Endodermal cell (in vitro differentiated cells): ENCODE measurements around the gene GLIS1. TPM values are rescaled to one million over a fixed set of nuclear protein-coding genes. Genes with fewer than 3 reads are reported as not detected.
A peak's percentile ranks its signal among the peaks of the same experiment; 100 is the strongest.

Experiments used
- DNase-seq: peaks from one replicate; pipeline ENCODE4 v3.0.0-alpha.2; 2017
- H3K27ac ChIP-seq: 2 replicates; pipeline ENCODE4 v1.5.1; 2013; ENCODE audit warnings: mild to moderate bottlenecking, low read depth, low read length, moderate library complexity
- H3K27me3 ChIP-seq: 2 replicates; pipeline ENCODE4 v1.6.1; 2013; ENCODE audit warnings: mild to moderate bottlenecking, low read length, moderate library complexity; ENCODE audit not compliant: insufficient read depth, control insufficient read depth, poor library complexity, severe bottlenecking
- H3K36me3 ChIP-seq: 2 replicates; pipeline ENCODE4 v1.7.0; 2013; ENCODE audit warnings: mild to moderate bottlenecking, low read length, moderate library complexity; ENCODE audit not compliant: control insufficient read depth, insufficient read depth
- H3K4me1 ChIP-seq: one replicate; pipeline ENCODE4 v1.7.0; 2013; ENCODE audit warnings: low read length; ENCODE audit not compliant: control insufficient read depth, insufficient read depth
- H3K4me3 ChIP-seq: 2 replicates; pipeline ENCODE4 v1.5.1; 2013; ENCODE audit warnings: mild to moderate bottlenecking, low read length, moderate library complexity
- H3K9ac ChIP-seq: 2 replicates; pipeline ENCODE4 v1.6.1; 2013; ENCODE audit warnings: mild to moderate bottlenecking, low read length, moderate library complexity; ENCODE audit not compliant: poor library complexity, severe bottlenecking; ENCODE audit errors: extremely low read depth
- H3K9me3 ChIP-seq: 2 replicates; pipeline ENCODE4 v1.6.1; 2013; ENCODE audit warnings: mild to moderate bottlenecking, low read length, moderate library complexity; ENCODE audit not compliant: control insufficient read depth
- H3K27ac Mint-ChIP-seq: 2 replicates; pipeline ENCODE4 v1.8.0; 2020; ENCODE audit warnings: mixed read lengths
- H3K27me3 Mint-ChIP-seq: 2 replicates; pipeline ENCODE4 v1.8.0; 2021; ENCODE audit warnings: mild to moderate bottlenecking, mixed read lengths; ENCODE audit not compliant: insufficient read depth
- H3K36me3 Mint-ChIP-seq: 2 replicates; pipeline ENCODE4 v1.8.0; 2020; ENCODE audit warnings: low read depth, mixed read lengths
- H3K4me1 Mint-ChIP-seq: 2 replicates; pipeline ENCODE4 v1.8.0; 2020; ENCODE audit warnings: mixed read lengths
- H3K4me3 Mint-ChIP-seq: 2 replicates; pipeline ENCODE4 v1.8.0; 2020; ENCODE audit warnings: mild to moderate bottlenecking, moderate library complexity, mixed read lengths
- H3K9me3 Mint-ChIP-seq: 2 replicates; pipeline ENCODE4 v1.8.0; 2020; ENCODE audit warnings: mild to moderate bottlenecking, mixed read lengths
- CTCF ChIP-seq: fragments of 200-600 bp; sonication (generic); conservative IDR thresholded peaks from 2 replicates; pipeline ENCODE4 v1.5.0; 2021; ENCODE audit warnings: antibody characterized with exemption, mild to moderate bottlenecking
- WGBS, 2 experiments: methylation state at CpG; one replicate each; pipeline versions ENCODE4 v1.1.5 to v1.1.7; 2013; ENCODE audit warnings: missing lambda C conversion rate in 2 of 2, mixed read lengths in 1 of 2; ENCODE audit not compliant: insufficient coverage in 1 of 2, insufficient read length in 1 of 2; 5-methylcytosine and 5-hydroxymethylcytosine counted together
- total RNA-seq, 2 donors: library from RNA; stranded (reverse); fragmentation: NEBNext Ultra II Directional in 1 of 2; extraction: Animal tissue kit (Norgen Biotek cat#: 25700) in 1 of 2; gene quantifications; 2 replicates in 1 of 2; 3 replicates in 1 of 2; pipeline ENCODE4 v1.2.1, GENCODE V29; 2021

GLIS1 gene
- total RNA-seq, 2 donors from 2014 or later: 2.1 to 3.9 TPM

- no peaks in the 10 kb centered on the region for H3K9me3 Mint-ChIP-seq
- H3K27ac Mint-ChIP-seq: peak overlapping the region; percentile 18
- TF ChIP-seq CTCF: no peak
- no peak overlapping the region for H3K4me3 Mint-ChIP-seq
- Histone ChIP-seq H3K4me3 (no peak overlapping the region), H3K9me3 (no peaks in the 10 kb centered on the region), H3K36me3 (no peaks in the 10 kb centered on the region), H3K9ac (no peak overlapping the region), H3K4me1 (peaks cover 7% of the 10 kb centered on the region), H3K27me3 (no peaks in the 10 kb centered on the region), H3K27ac (no peak overlapping the region)
- peaks cover 6% of the 10 kb centered on the region for H3K27me3 Mint-ChIP-seq
- DNase-seq: peak; percentile 36
- WGBS, 2 experiments: 92 to 93% methylated on average over 3 to 4 of the region's 4 CpGs
- H3K36me3 Mint-ChIP-seq: no peaks in the 10 kb centered on the region
- peaks cover 18% of the 10 kb centered on the region for H3K4me1 Mint-ChIP-seq
Measured at GRCh38 chr1:53643881-53644390, 95.0 kb downstream of the GLIS1 start.

GRCh38 chr1:53643041-53643880 lies 95.7 kb downstream of the GLIS1 start:
- TF ChIP-seq CTCF: no peak
- no peak overlapping the region for H3K27ac ChIP-seq
- no peaks in the 10 kb centered on the region for H3K36me3 ChIP-seq
- H3K4me3 ChIP-seq: no peak overlapping the region
- Mint-ChIP-seq H3K27ac (peak overlapping the region; percentile 18), H3K4me3 (no peak overlapping the region), H3K9me3 (no peaks in the 10 kb centered on the region), H3K27me3 (peaks cover 6% of the 10 kb centered on the region), H3K4me1 (peaks cover 18% of the 10 kb centered on the region), H3K36me3 (no peaks in the 10 kb centered on the region)
- 88% methylated on average over 13 to 17 of the region's 17 CpGs for WGBS, 2 experiments
- H3K9me3 ChIP-seq: no peaks in the 10 kb centered on the region
- H3K9ac ChIP-seq: no peak overlapping the region
- peaks cover 7% of the 10 kb centered on the region for H3K4me1 ChIP-seq
- no peaks in the 10 kb centered on the region for H3K27me3 ChIP-seq
- peak; percentile 50 for DNase-seq

- no peak overlapping the region for H3K27ac Mint-ChIP-seq
- TF ChIP-seq CTCF: no peak
- DNase-seq: peak; percentile 23
Measured at GRCh38 chr1:53642607-53643006, 96.4 kb downstream of the GLIS1 start.

More at GRCh38 chr1:53642607-53643006, 96.4 kb downstream of the GLIS1 start:
- no peak overlapping the region for H3K4me3 ChIP-seq
- Mint-ChIP-seq H3K27me3 (peaks cover 4% of the 10 kb centered on the region), H3K4me1 (peaks cover 18% of the 10 kb centered on the region), H3K36me3 (no peaks in the 10 kb centered on the region), H3K4me3 (no peak overlapping the region), H3K9me3 (no peaks in the 10 kb centered on the region)
- H3K9me3 ChIP-seq: no peaks in the 10 kb centered on the region
- WGBS, 2 experiments: 89 to 90% methylated on average over 6 of the region's 6 CpGs
- H3K36me3 ChIP-seq: no peaks in the 10 kb centered on the region
- H3K4me1 ChIP-seq: peaks cover 7% of the 10 kb centered on the region
- no peaks in the 10 kb centered on the region for H3K27me3 ChIP-seq
- H3K27ac ChIP-seq: no peak overlapping the region
- no peak overlapping the region for H3K9ac ChIP-seq
